Upper lobe of left lung (tissue), 4 donors: Measurements from ENCODE around the gene NUDCD3.

ENCODE experiments used
- POLR2A ChIP-seq, 4 donors: fragments of 450-650 bp; IDR thresholded peaks; one replicate each; pipeline ENCODE4 v1.5.1; 2016 to 2017; ENCODE audit warnings: antibody characterized with exemption in 4 of 4, mild to moderate bottlenecking in 2 of 4
- TF ChIP-seq, protein P1 (sequence below), 6 experiments: fragments of 450-650 bp in 4 of 6; fragments of 200-600 bp in 2 of 6; sonication (generic) in 2 of 6; IDR thresholded peaks; one replicate each; pipeline ENCODE4 v1.5.1; 2016 to 2019; ENCODE audit warnings: antibody characterized with exemption in 6 of 6

DNA sequence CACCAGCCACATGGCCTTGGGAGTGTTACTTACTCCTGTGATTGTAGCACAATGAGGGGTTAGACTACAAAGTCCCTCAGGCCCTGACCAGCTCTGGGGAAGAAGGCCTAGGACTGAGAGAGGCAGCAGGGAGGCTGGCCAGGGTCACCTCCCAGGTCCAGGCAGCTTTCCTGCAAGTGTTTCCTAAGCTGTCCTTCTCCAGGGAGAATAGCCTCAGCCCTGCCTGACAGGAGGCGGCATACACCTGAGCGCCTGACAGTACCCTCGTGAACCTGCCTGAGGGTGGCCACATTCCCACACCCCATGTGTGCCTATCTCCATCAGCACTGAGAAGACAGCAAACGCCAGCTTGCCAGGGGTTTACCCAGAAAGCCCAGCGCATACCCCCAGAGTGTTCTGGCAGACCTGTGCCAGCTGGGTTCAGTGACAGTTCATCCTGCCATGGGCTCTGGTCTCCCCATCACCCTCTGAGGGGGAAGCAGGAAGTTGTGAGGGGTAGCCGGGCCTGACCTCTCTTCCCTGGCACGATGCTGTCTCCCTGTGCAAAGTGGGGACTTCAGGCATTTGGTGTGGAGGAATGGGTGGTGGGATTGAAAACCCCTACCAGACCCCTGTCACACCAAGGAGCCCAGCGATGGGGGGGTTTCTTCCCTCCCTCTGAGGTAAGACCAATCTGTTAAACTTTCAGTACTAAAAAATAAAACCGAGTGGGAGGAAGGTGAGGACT, 108.8 kb downstream of the NUDCD3 start:
- TF ChIP-seq, protein P1, sequence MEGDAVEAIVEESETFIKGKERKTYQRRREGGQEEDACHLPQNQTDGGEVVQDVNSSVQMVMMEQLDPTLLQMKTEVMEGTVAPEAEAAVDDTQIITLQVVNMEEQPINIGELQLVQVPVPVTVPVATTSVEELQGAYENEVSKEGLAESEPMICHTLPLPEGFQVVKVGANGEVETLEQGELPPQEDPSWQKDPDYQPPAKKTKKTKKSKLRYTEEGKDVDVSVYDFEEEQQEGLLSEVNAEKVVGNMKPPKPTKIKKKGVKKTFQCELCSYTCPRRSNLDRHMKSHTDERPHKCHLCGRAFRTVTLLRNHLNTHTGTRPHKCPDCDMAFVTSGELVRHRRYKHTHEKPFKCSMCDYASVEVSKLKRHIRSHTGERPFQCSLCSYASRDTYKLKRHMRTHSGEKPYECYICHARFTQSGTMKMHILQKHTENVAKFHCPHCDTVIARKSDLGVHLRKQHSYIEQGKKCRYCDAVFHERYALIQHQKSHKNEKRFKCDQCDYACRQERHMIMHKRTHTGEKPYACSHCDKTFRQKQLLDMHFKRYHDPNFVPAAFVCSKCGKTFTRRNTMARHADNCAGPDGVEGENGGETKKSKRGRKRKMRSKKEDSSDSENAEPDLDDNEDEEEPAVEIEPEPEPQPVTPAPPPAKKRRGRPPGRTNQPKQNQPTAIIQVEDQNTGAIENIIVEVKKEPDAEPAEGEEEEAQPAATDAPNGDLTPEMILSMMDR (IDR thresholded peaks at IDR 0.05): no peak
- no peak for TF ChIP-seq POLR2A (IDR thresholded peaks at IDR 0.05)
